GM18861 (cell line): Measurements from ENCODE around the gene TSC2.

Experiments used
- ATAC-seq: cut with Tn5 transposase; IDR thresholded peaks from one replicate; pipeline ENCODE4 v1.9.1; 2021; ENCODE audit not compliant: unreplicated experiment

TSC2 gene

GRCh38 chr16:2042986-2043666 lies 4.7 kb upstream of the TSC2 start:
- ATAC-seq = no peak

GRCh38 chr16:2043667-2044451 lies 3.9 kb upstream of the TSC2 start:
- no peak for ATAC-seq

GRCh38 chr16:2044541-2044940 lies 3.2 kb upstream of the TSC2 start:
- no peak for ATAC-seq

GRCh38 chr16:2045965-2046892 lies 1.6 kb upstream of the TSC2 start:
- no peak for ATAC-seq

- ATAC-seq = no peak
Observed at GRCh38 chr16:2046893-2047329, 874 bp upstream of the TSC2 start.

GRCh38 chr16:2048116-2048543 lies 345 bp downstream of the TSC2 start:
- no peak for ATAC-seq

GRCh38 chr16:2053211-2053610 lies 5.4 kb downstream of the TSC2 start:
- ATAC-seq = no peak

- no peak for ATAC-seq
Observed at GRCh38 chr16:2053897-2054296, 6.1 kb downstream of the TSC2 start.

GRCh38 chr16:2054543-2055245 lies 6.9 kb downstream of the TSC2 start:
- no peak for ATAC-seq

GRCh38 chr16:2056077-2056476 lies 8.3 kb downstream of the TSC2 start:
- ATAC-seq = no peak

- no peak for ATAC-seq
Observed at GRCh38 chr16:2056681-2057407, 9.1 kb downstream of the TSC2 start.

- no peak for ATAC-seq
Observed at GRCh38 chr16:2057438-2057837, 9.7 kb downstream of the TSC2 start.

- no peak for ATAC-seq
Observed at GRCh38 chr16:2058420-2058819, 10.6 kb downstream of the TSC2 start.

GRCh38 chr16:2058872-2059271 lies 11.1 kb downstream of the TSC2 start:
- ATAC-seq = no peak

GRCh38 chr16:2060346-2060745 lies 12.6 kb downstream of the TSC2 start:
- no peak for ATAC-seq

- no peak for ATAC-seq
Observed at GRCh38 chr16:2061023-2061422, 13.2 kb downstream of the TSC2 start.

- no peak for ATAC-seq
Observed at GRCh38 chr16:2061526-2061925, 13.7 kb downstream of the TSC2 start.

- no peak for ATAC-seq
Observed at GRCh38 chr16:2062801-2063200, 15.0 kb downstream of the TSC2 start.

- no peak for ATAC-seq
Observed at GRCh38 chr16:2063861-2064260, 16.1 kb downstream of the TSC2 start.

- ATAC-seq = no peak
Observed at GRCh38 chr16:2064368-2064945, 16.7 kb downstream of the TSC2 start.
